IPS DF 19.7 (cell line): ENCODE results near the gene KIAA0319L.

Source experiments
- DNase-seq: peaks from one replicate; pipeline ENCODE4 v3.0.0-alpha.2; 2013; ENCODE audit warnings: low read depth, low spot score

Gene KIAA0319L

DNA sequence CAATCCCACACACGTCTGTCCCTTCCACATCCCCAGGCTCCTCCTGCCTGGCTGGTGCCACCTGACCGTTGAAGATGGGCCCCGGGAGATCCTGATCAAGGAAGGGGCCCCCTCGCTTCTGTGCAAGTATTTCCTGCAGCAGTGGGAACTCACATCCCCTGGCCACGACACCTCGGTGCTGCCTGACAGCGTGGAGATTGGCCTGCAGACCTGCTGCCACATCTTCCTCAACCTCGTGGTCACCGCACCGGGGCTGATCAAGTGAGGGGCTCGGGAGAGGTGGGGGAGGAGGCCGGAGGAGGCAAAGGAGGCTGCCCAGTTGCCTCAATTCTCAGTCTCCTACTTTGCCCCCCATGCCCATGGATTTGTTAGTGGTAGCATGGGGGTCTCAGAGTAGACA is 6.0 kb upstream of the KIAA0319L start:
- no peak for DNase-seq

DNA sequence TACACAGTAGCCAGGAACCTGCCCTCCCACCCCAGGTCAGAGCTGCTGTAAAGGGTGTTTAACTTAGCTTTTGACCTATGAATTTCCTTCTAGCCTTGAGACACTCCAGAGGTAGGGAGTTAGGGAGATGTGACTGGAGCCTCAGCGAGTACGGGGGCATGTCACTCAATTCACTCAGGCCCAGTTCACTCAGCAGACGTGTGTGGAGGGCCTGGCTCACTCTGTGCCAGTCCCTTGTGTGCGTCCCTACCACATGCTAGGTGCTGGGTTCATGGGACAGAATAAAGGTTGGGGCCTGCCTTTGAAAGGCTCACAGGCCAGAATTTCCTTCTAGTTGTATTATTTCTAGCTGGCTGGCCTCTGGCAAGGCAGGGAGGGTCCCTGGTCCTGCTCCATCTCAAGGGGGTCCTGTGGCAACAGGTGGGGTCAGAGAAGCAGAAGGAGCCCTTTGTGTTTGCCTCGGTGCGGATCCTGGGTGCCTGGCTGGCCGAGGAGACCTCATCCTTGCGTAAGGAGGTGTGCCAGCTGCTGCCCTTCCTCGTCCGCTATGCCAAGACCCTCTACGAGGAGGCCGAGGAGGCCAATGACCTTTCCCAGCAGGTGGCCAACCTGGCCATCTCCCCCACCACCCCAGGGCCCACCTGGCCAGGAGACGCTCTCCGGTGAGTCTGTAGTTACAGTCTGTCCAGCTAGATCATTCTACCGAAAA is 4.9 kb upstream of the KIAA0319L start:
- DNase-seq = no peak

DNA sequence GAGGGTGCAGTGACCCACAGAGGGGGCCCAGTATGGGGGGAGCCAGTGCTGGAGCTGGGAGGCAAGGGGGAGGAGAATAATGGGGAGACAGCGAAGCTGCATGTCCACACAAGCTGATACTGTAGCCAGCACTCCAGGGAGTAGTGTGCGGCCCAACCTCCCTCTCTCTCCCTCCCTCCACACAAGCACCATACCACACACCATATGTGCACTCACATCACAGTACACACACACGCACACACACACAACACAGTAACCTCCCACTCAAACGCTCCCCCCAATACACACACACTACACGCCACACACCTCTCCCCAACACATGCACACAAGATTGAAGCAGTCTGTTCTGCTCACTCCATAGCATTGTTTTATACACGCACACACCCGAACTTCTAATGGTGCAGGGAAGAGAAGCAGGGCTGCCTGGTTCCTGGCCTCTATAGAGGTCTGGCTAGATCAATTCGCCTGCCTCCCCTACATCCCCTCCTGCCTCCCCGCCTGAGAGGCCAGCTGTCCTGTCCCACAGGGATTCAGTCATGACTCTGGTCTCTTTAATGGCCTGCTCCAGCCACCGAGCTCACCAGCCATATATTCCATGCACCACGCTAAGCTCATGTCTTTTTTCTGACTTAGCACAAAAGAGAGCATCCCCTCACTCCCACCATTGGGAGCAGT is 4.2 kb upstream of the KIAA0319L start:
- no peak for DNase-seq

DNA sequence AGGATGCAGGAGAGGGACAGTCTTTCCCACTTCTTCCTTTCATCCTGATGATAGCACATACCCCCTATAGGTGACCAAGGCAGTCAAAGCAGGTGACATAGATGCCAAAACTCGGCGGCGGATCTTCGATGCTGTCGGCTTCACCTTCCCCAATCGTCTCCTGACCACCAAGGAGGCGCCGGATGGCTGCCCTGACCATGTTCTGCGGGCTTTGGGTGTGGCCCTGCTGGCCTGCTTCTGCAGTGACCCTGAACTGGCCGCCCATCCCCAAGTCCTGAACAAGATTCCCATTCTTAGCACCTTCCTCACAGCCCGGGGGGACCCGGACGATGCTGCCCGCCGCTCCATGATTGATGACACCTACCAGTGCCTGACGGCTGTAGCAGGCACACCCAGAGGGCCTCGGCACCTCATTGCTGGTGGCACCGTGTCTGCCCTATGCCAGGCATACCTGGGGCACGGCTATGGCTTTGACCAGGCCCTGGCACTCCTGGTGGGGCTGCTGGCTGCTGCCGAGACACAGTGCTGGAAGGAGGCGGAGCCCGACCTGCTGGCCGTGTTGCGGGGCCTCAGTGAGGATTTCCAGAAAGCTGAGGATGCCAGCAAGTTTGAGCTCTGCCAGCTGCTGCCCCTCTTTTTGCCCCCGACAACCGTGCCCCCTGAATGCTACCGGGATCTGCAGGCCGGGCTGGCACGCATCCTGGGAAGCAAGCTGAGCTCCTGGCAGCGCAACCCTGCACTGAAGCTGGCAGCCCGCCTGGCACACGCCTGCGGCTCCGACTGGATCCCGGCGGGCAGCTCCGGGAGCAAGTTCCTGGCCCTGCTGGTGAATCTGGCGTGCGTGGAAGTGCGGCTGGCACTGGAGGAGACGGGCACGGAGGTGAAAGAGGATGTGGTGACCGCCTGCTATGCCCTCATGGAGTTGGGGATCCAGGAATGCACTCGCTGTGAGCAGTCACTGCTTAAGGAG is 3.3 kb upstream of the KIAA0319L start:
- DNase-seq = no peak

DNA sequence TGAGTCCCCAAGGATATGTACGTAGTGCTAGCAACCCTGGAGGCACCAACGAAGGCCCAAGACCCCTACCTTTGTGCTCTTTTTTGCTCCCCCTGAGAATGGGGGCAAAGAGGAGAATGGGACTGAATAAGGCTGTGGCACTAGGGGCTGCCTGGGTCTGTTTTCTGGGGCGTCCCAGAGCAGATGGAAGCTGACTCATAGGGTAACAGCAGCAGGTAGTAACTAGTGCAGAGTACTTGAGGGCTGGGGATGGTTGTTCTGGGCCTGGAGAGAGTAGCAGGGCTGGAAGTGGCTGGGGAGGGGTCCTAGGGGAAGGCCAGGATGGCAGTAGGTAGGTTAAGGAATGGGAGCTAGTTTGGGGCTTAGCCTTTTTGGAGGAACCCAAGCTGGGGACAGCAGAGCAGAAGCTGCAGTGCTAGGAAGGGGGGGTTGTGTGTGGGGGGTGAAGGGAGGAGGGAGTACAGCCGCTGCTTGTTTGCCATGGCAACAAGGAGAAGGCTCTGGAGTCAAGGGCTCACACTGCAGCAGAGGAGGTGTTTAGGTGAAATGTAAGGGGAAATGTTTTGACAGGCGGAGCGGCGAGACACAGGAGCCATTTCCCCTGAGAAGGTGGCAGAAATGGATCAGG is 2.2 kb upstream of the KIAA0319L start:
- DNase-seq = no peak

DNA sequence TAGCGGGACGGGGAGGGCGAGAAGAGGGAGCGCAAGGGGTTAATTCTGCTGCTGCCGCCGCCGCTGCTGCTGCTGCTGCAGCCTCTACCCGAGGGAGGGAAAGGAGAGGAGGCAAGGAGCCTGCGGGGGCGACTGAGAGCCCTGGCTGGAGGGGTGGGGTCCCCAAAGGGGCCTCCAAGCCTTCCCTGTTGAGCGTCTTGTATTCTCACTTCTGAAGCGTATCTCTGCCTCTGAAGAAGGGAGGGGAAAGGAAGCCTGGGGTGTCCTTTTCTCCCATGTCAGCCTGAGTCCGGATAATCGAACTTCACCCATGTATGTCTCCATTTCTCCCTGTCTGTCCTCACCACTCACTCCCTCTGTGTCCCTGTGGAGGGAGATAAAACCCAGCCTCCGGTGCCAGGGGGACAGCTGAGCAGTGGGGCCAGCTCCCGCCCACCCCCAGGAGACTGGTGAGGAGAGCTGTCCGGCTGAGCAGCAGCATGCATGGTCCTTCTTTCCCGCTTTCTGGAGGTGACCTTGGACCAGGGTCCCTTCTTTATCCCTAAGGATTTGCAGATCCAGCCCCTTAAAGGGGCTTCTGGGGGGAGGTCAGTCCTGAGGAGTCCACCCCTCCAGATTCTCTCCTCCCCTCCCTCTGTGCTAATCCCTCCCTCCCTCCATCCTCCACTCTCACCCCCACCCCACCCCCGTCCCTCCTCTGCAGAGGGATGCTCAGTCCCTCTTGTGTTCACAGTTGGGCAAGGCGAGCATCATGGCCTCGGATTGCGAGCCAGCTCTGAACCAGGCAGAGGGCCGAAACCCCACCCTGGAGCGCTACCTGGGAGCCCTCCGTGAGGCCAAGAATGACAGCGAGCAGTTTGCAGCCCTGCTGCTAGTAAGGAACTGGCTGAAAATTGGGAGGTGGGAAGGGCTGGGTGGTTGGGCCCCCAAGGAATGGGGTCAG is 1.4 kb upstream of the KIAA0319L start:
- no peak for DNase-seq

DNA sequence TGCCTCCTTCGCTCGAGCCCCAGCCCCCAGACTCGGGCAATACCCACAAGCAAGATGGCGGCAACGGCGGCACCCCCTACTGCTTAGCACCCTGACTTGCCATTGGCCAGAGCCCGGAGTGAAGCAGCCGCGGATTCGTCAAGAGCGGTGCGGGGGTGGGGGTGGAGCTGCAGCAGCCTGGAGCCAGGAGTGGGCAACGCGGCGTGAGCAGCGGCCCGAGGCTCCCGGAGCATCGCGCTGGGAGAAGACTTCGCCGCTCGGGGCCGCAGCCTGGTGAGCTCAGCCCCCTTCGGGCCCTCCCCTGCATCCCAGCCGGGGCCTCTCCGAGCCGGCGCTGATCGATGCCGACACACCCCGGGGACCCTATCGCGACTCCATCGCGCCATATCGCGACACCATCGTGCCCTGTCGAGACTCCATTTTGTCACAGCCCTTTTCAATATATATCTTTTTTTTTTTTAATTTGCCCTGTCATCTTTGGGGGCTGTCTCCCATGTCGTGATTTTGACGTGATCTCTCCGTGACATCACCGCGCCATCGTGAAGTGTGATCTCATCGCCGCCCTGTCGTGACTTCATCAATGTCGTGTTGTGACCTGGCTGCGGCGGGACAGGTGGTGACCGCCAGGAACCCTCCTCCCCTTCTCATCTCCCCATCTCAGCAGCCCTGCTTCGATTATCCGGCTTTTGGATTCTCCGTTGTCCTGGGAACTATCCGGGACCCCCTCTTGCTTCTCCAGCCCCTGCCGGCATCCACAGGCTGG is 589 bp upstream of the KIAA0319L start, which contains the start of gene NCDN:
TSS of gene NCDN (plus strand) at position 189 of the 763 bp plus-strand sequence. CDS start at position 581, 392 bp downstream.
- DNase-seq = peak; percentile 89

DNA sequence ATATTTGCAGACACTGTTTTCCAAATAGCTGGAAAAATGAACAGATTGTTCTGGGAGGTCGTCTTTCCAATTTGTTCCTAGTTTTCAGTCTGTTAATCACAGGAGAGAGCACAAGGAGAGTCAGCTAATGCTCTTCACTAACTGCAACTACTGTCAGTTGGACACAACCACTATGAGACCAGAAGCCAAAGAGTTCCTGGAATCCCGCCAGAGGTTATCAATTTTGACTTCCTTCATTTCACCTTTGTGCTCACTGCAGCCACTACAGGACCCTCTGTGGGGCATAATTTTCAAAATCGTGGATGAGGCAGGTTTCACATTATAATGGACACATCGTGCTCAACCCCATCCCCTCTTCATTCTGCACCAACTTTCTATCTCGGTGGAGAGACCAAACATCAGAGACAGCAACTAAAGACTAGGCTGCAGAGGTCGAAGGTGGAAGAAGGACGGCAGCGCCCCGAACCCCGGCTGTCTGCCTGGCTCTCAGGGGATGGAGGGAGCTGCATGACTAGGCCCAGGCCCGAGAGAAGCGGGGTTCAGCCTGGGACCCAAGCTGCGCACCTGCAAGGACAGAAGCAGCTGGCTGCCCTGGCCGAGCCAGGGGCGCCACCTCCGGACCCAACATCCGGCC is 602 bp downstream of the KIAA0319L start:
- DNase-seq = no peak

DNA sequence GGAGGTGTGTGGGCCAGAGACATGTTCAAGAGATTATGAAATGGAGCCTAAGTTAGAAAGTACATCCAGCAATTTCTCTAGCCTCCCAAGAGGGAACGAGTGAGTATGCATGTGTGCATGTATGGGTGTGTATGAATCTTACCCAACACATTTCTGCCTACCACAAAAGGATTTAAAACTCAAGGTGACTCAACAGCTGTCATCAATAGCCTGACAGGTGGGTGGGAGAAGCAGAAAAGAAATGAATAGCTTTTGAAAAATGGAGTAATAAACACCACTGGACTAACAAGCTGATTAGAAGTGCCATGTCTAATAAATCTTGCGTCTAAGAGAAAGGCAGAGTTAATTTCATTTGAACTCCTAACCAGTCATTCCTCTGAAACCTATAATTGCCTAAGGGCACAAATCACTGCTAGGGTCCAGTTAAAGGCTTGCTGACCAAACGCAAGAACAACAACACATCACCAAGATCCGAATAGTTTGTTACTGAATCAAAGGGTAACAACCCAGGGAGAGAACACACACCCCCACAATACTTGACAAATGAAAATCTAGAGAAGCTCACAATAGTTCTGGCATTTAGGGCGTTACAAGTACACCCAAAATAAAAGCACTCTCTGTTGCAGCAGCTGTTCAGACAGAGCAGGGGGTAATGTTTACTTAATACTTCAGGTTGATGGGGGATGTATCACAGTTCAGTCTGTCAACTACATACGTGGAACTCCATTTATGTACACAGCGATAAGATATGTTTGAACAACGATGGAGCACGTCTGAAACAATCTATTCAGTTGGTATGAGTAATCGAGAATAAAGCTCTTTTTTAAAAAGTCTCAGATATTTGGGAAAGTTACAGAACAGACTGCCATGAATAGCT is 1.4 kb downstream of the KIAA0319L start:
- no peak for DNase-seq

DNA sequence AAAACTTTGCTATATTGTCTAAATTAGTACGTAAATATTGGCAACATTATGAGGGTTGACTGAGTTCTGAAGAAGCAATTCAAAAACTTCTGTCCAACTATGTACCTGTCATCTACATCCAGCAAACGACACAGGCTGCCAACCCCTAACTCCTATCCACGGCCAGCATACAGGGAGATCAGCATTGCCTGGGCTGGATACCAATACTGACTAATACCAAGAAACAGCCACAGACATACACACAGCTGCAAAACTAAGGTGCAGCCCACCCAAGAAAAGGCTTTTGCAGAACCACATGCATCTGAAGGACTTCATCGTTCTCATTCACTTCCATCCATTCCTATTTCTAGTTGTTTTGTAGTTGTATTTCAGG is 2.0 kb downstream of the KIAA0319L start:
- no peak for DNase-seq

DNA sequence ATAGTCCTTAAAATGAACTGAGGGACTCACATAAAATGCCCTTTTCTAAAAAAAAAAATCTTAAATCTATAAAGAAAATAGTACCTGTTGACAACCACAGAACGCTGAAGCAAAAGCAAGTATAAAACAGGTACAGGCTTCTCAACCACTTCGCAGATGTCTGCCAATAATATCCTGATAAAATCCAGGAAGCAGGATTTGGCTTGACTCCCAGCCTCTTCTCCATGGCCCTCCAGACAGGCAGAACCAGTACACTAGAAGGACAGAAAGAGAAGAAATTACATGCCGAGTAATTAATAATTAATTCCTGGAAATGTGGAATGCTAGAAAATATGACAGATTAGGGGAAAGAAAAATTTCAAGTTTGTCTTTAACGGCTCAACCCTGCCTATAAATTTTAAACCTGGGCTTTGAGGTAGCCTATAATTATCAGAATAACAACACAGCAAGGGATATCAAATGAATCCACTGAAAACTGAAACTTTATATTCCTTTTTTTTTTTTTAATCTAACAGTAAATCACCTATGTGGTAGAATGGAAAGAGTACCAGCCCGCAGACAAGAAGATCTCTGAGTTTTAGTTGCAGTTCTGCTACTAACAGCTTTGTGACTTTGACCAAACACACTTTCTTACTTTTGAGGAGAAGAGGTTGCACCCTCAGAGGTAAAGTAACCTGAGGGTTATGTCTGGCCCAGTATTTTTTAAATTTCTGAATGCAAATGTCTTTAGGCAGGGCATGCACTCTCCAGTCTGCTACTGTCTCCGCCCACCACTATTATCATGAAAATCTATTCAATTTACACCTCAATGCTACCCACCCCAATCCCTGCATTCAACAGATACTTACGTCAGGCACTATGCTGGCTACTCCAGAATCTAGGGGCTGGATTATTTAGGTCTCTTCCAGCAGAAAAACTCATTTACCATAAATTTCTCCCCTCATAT is 2.7 kb downstream of the KIAA0319L start:
- peak; percentile 75 for DNase-seq

DNA sequence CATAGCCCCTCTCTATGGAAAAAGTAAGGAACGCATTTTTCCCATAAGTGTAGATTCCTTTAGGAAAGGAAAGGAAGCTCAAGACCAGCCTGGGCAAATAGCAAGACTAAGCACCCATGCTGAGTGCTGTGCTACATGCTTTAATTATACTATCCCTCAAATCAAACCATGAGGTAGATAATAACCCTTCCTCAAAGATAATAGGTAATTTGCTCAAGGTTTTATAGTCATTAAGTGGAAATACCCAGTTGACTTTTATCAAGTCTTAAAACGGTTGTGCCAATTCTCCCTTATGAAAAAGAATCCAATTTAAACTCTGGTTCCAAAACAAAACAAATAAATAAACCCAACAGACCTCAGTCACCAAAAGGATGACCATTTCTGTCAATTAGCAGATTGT is 3.4 kb downstream of the KIAA0319L start:
- no peak for DNase-seq

DNA sequence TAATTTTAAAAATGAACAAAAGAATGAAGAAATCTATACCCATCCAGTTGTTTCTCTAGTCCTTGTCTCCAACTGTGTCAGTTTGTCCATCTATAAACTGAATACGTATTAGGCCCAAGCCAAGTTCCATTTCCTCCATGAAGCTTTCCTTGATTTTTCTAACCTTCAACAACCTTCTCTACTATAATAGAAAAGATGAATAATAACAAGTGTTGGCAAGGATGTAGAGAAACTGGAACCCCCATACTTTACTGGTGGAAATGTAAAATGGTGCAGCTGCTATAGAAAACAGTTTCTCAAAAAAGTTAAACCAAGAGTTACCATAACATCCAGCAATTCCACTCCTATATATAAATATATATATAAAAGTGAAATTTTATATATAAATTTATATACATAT is 10.6 kb downstream of the KIAA0319L start:
- no peak for DNase-seq

DNA sequence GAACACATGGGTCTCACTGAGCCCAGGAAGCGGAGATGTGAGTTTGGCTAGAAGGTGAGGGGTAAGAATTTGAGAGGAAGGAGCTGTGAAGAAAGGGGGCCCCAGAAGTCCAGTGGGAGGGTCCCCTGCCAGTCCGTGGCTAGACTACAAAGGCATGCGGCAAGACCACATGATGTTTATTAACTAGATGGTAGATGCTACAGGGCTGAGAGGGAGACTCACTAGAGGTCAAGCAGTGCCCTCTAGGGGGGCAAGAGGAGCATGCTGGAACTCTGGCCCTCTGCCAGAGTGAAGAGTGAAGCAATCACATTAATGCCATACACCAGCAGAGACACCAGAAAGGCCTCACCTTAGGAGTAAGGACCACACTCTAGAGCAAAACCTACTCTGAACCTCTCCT is 12.2 kb downstream of the KIAA0319L start:
- no peak for DNase-seq

DNA sequence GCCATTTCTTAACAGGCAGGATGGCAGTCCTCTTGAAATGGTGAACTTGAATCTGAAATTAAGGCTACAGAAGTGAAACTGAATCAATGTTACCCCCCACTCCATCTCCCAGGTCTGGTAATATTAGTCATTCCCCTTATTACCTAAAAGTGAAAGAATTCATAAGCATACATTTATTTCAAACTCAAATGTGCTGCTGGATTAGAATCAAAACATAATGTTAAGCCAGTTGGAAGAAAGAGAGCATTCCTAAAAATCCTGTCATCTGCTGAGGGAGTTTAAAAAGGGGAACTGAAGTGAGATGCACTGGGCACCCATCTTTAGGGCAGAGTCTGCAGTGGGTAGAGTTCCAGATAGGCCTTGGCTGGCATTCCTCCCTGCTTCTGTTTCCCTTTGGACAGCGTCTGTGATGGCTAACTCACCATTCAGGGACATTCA is 17.4 kb downstream of the KIAA0319L start:
- DNase-seq = no peak

DNA sequence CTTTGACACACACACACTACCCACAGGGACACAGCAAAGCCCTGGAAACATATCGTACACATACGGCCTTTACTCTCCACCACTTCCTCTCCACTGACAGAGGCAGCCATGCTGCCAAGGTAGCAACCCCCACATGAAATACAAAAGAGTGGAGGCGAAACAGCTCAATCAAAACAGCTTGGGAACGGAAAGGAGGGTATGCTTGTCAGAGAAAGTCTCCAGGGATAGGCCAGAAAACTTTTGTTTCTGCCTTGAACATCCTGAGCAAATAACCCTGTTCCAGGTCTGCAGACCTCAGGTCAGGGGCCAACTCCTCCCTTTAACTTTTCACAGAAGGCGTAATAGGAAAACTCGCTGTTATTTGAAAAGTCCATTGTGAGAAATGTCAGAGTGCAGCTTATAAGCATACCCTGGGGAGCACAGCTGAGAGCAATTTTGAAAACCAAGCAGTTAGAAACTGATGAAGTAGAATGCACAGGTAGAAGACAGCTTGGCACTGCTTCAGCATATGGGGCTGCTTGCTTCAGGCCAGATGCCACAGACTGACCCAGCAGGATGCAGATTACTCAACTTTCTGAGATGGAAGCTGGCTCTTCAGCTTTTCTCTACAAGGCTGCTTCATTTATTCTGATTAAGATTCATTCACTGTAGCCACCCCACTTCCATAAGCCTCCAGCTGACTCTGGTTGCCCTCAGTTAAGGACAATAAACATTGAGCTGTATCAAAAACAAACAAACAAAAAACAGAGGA is 18.0 kb downstream of the KIAA0319L start:
- no peak for DNase-seq
